ENCODE results near the gene LAMC3.

- TF ChIP-seq CTCF (IDR thresholded peaks at IDR 0.05) (no peak), POLR2A (IDR thresholded peaks at IDR 0.05) (no peak)
These were observed 27.1 kb downstream of the LAMC3 start for GRCh38 chr9:131036071-131036470.

Measured in breast epithelium (tissue), 3 donors.